B cell (primary cell): ENCODE results near the gene SMTNL1.

ENCODE experiments used
- CTCF ChIP-seq: fragments of 200-600 bp; IDR thresholded peaks from one replicate; pipeline ENCODE4 v1.8.0; 2022; ENCODE audit warnings: antibody characterized with exemption, mild to moderate bottlenecking
- EZH2 ChIP-seq: IDR thresholded peaks from 2 replicates; pipeline ENCODE4 v1.6.1; 2012; ENCODE audit warnings: borderline replicate concordance, low read depth, mild to moderate bottlenecking, moderate library complexity, low read length; ENCODE audit not compliant: insufficient read depth, poor library complexity, severe bottlenecking

- TF ChIP-seq CTCF = no peak
- TF ChIP-seq EZH2 = no peak
Measured at GRCh38 chr11:57574061-57574460, 36.7 kb downstream of the SMTNL1 start.
